Activated T-cell treated with anti-CD3 and anti-CD28 coated beads for 48 hours (primary cell): Measurements from ENCODE around the gene PEPD.

ENCODE experiments used
- DNase-seq: peaks from one replicate; pipeline ENCODE4 v3.0.0-alpha.2; 2020; ENCODE audit warnings: low read depth

The PEPD gene

DNA sequence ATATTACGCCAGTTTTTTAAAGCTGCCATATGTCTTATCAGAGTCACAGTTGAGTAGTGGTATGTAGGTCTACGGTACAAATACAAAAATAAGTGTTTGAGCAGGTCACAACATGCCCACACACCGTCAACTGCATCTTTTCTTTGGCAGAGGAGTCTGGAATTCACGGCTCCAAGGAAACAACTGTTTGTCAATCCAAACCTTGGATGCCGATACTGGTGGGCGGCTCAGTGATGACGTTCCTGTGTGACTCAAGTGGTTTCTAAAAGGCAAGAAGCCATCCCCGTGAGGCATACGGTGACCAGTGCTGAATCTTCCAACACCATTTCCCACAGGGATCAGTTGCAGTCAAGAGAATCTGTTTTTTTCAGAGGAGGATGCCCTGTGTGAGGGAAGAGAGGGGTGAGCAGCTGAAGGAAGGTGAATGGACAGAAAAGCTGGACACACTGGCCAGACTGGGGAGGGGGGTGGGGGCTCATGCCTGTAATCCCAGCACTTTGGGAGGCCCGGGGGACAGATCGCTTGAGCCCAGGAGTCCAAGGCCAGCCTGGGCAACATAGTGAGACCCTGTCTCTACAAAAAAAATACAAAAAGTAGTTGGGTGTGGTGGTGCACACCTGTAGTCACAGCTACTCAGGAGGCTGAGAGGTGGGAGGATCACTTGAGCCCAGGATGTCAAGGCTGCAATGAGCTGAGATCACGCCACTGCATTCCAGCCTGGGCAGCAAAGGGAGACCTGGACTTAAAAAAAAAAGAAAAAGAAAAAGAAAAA lies 170.9 kb downstream of the PEPD start:
- DNase-seq, result no peak

DNA sequence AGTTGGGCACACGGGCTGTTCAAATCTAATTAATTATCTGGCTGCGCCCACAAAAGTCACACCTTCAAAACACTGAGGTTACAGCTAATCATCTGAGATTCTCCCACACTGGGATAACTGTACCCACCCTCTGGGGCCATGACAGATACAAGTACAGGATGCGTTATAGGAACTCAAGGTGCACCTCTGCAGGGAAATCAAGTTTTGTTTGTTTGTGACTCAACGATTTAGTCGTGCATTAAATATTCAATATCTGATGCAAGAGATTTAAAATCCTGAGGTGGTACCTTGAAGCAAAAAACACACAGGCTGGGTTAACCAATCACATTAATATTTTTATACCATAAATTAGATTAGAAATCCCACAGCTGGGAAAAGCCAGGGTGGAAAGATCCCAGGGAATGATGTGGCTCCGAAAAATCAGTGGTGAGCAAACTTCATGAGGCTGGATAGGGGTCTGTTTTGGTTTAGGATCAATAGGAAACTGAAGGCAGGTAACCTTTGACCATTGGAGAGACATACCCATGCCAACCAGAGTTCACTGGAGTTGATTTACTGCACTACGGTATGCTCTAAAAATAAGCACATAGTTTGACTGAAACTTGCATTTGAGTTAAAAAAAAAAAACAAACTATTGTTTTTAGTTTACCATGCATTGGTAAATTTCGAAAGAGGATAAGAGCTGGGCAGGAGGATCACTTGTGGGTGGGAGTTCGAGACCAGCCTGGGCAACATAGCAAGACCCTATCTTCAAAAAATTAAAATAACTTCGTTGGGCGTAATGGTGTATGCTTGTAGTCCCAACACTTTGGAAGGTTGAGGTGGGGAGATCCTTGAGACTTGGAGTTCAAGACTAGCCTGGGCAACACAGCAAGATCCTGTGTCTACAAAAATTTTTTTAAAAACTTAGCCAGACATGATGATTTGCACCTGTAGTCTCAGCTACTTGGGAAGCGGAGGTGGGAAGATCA lies 172.0 kb downstream of the PEPD start:
- DNase-seq, result no peak

DNA sequence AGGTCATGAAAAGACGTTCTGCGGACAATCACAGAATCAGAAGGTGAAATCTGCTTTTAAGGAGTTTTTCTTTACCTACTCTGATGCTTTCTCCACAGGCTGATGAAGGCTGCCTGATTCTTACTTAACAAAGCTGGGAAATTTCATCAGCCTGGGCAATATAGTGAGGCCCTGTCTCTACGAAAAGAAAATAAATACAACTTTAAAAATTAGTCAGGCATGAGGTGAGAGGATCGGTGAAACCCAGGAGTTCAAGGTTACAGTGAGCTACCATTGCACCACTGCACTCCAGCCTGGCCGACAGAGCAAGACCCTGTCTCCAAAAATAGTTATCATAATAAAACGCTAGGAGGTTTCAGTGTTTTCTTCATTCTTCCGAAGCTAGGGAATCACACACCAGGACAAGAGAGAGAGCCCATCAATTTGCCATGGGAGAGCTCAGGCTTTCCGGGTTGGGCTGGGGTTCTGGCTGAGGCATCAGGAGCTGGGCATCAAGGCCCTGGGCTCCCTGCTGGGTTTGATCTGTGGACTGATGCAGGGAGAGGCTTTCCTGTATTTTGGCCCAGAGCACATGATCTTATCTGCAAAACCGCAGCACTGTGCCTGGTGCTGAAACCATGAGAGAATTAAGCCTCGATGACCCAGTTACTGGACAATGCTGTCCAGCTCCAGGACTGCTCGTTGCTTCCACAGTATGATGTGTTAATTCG lies 173.1 kb downstream of the PEPD start:
- DNase-seq, result no peak

DNA sequence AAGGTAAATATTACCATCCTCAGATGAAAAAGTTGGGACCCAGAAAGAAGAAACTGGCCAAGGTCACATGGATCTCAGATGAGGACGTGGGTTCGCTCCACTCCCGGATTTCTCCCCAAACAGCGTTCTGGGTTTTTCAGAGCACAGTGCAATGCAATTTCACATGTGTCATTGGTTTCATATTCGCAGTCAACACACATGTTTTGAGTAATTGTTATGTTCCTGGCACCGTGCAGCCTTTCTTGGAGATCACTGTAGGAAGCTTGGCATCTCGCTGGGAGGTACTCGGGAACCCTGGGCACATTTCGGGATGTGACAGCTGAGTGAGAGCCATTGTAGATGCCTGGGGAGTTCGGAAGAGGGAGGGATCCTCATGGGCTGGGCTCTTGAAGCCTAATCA lies 174.3 kb downstream of the PEPD start:
- DNase-seq, result no peak

DNA sequence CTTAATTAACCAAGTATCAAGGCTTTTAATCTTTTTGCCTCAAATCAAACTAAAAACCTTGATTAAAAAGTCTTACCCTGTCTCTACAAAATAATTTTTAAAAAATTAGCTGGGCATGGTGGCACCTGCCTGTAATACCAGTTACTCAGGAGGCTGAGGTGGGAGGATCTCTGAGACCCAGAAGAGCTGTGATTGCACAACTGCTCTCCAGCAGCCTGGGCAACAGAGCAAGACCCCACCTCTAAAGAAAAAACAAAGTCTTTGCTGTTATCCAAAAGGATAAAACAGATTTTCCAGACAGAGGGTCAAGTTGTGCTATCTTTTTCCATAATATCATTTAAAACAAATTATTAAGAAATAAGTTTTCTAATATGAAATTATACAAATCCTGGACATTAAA lies 174.9 kb downstream of the PEPD start:
- no peak for DNase-seq

DNA sequence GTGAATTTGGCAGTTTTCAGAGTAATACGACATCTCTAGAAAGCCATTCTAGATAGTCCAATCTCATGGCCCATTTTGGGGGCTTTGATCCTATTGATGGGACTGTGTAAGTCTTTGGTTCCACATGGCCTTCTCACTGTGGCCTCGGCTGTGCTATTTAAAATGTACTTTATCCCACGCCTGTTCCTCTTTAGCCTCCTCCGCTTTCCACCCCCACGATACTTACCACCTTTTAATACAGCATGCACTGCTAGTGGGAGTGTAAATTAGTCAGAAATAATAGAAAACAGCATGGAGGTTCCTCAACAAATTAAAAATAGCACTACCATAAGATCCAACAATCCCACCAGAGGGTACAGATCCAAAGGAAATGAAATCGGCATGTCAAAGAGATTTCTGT lies 176.4 kb downstream of the PEPD start:
- no peak for DNase-seq

DNA sequence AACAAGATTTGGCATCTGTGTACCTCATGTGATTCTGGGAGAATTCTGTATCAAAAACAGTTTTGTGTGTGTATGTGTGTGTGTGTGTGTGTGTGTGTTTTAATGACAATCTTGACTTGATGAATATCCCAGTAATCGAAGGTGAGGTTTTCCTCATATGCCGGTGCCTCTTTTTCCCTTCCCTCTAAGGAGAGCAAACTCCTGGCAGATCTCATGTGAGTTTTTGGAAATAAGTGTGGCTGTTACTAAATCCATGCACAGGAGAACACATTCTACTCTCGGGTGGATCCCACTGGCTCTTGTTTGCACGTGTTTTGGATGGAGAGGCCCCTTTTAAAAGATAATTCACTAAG lies 177.0 kb downstream of the PEPD start:
- no peak for DNase-seq

DNA sequence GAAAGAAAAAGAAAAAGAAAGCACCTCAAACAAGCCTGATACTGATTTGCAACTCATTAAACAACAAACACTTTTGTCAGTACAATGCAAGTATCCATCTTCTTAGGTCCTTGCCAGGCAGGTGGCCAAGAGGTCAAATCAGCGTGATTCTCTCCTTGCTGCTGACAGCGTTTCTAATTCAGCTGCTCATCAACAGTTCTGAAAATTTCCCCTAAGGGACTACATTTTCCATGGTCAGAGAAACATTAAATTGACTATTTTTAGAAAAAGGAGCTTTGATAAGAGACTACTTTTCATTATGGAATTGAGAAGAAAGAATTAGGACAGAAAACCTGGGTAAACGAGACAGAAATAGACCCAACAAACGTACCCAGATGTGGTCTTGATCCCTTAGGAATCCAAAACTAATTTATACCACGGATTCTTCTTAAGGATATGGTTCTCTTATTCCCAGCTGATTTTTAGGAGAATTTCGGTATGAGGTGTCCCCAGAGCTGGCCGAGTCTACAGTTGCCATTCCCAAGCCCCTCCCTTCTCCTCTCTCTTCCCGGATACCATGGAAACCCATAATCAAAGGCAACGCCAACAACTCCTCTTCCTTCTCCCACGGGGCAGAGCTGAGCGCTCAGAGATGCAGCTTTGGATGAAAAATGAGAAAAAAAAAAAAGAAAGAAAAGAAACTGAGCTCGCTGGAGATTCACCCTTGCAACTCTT lies 177.6 kb downstream of the PEPD start:
- no peak for DNase-seq

DNA sequence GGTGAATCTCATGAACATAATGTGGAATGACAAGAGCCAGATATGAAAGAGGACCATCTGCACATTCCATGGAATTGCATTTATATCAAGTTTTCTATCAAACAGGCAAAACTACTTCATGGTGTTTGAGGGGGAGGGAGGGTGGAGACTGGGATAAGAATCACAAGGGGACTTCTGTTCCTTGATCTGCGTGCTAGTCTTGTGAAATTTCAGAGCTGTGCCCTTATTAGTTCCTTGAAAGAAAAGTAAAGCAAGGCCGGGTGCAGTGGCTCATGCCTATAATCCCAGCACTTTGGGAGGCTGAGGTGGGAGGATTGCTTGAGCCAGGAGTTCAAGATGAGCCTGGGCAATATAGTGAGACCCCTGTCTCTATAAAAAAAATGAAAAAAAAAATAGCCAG lies 178.3 kb downstream of the PEPD start:
- DNase-seq, result no peak

DNA sequence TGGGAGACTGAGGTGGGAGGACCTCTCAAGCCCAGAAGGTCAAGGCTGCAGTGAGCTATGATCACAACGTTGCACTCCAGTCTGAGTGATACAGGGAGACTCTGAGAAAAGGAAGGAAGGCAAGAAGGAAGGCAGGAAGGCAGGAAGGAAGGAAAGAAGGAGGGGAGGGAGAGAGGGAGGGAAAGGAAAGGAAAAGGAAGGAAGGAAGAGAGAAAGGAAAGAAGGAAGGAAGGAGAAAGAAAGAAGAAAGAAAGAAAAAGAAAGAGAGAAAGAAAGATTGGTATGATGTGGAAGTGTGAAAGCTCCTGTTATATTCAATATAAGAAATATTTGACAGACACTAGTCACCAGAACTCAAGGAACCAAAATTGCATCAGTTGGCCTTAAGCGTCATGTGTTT lies 180.6 kb downstream of the PEPD start:
- DNase-seq, result no peak

DNA sequence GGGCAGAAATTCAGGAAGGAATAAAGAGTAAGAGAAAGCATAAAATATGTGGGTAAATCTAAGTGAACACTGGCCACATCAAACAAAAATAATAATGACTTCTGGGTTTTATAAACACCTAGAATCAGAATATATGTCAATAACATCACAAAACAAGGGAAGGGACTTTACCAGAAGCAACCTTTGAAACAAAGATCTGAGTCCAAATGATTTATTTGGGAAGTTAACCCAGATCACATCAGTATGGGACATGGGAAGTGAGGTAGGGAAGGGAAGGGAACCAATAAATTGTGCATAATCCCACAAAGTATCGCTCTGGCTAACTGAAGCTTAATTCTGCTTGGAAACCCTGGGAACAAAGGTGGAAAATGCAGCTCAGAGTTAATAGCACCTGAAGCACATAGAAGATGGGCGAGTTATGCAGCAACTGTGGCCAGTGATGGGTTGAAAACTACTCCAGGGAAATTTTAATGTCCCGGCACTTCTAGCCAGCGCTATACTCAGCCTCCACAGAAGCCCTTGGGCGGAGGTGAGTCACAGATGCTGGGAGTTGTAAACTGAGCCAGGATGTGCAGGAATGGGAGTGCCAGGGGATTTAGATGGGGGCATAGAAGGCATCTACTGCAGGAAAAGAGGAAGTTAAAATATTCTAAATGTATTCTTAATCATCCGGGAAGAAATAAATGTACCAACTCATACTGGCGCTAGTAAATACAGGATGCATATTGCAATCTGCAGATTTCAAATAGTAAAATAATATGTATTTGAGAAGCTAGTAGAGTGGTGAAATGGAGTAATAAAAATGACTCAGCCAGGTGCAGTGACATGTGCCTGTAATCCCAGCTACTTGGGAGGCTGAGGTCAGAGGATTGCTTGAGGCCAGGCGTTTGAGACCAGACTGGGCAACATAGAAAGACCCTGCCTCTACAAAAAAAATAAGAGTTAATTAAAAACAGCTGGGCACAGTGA lies 182.3 kb downstream of the PEPD start:
- no peak for DNase-seq
